ENCODE data around the gene RPL4.
"Not testable (repeated sequence)": the region's sequence is repeated elsewhere in the genome, so short reads cannot be mapped to it uniquely, and the experiment has no call there.

RPL4 gene

GRCh38 chr15:66504563-66505429, at the start of gene RPL4, which contains the start of gene ZWILCH:
Gene RPL4 (minus strand): TSS chr15:66504855. CDS start chr15:66504790, 65 bp downstream.
Gene ZWILCH (plus strand): TSS chr15:66505326. CDS start chr15:66505339, 13 bp downstream.
- DNase-seq: peak; percentile 75 to 82

DNA sequence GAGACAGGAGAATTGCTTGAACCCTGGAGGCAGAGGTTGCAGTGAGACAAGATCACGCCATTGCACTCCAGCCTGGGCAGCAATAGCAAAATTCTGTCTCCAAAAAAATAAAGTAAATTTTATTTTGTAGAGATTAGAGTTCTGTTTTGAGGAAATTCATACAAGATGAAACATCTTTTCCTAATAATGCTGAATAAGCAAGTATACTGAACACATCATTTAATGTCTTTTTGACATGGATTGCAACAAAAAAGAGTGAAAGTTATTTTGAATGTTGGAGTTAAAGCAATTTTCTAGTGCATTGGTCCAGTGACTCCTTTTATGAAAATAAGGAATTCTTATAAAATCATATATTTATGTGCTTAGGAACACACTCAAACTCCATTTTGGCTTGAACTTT, 40.6 kb upstream of the RPL4 start:
- DNase-seq: no peak

- DNase-seq: no peak
Measured at GRCh38 chr15:66542896-66543295, 38.2 kb upstream of the RPL4 start.

- DNase-seq: no peak
Measured at GRCh38 chr15:66535056-66535455, 30.4 kb upstream of the RPL4 start.

DNA sequence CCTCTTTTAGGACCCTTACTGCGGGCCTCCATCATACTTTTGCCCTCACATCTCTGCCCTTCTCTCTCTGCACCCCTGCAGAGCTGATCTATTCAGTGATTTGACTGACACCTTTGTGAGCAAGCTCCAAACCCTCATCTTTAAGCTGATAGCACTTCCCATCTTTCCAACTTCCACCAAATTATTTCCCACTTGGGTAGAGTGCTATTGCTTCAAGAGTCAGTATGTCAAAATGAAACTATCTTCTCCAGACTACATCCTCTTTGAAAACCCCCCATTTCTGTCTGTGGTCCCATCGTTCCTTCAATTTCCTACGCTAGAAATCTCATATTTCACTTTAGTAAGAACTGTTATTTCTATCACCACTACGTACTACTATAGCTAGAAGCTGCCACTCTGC, 20.2 kb upstream of the RPL4 start:
- DNase-seq: no peak

GRCh38 chr15:66523926-66524325, 19.3 kb upstream of the RPL4 start:
- DNase-seq: no peak

GRCh38 chr15:66515901-66516322, 11.3 kb upstream of the RPL4 start:
- DNase-seq: no peak

DNA sequence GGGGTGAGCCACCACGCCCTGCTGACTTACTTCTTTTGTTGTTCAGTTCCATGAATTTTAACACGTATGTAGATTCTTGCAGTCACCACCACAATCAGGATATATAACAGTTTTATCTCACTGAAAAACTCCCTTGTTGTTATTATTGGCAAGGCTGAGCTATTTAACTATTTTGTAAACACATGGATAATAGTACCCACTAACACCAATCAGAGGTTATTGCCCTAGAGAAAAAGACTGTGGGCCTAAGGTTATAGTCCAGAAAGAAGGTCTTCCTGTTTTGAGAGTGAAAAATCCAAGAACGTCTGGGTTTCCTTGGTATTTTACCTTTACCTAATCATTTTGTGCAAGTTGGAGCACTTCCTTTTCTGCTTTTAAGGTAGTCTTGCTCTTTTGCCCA, 9.9 kb upstream of the RPL4 start:
- no peak for DNase-seq

- no peak for DNase-seq
Measured at GRCh38 chr15:66508293-66508883, 3.7 kb upstream of the RPL4 start.

- no peak for DNase-seq
Measured at GRCh38 chr15:66505818-66506217, 1.2 kb upstream of the RPL4 start.

- peak; percentile 62 to 68 for DNase-seq
Measured at GRCh38 chr15:66505430-66505811, 766 bp upstream of the RPL4 start.

DNA sequence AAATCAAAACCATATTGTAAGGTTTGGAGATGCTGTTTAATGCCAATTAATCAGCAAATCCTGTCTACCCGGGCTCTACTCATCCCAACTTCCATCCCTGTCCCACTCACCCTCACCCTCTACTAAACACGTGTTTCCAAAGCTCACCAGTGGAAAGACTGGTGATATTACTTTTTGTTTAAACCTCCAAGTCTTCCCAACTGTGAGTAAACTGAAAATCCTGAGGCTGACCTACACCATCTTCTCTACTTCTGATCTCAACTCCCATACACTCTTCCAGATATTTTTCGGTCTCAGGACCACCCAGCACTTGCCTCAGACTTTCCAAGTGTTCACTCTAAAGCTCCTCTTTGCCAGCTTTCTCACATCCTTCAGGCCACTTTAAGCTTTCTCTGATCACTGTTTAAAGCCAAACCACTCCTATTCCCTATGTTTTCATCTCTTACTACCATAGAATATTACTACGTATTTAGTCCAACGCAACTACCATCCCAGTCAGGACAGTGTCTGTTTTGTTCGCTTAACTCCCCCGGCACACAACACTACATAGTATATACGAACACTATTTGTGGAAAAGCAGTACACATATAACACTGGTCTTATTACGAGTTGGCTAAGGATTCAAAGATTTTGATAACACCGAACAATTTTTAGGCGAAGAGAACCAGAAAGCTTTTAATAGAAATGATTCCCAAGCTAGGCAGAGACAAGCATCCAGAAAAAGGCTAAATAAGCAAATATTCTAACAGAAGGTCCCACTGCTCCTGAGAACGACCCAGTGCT, 684 bp downstream of the RPL4 start:
- DNase-seq: no peak

DNA sequence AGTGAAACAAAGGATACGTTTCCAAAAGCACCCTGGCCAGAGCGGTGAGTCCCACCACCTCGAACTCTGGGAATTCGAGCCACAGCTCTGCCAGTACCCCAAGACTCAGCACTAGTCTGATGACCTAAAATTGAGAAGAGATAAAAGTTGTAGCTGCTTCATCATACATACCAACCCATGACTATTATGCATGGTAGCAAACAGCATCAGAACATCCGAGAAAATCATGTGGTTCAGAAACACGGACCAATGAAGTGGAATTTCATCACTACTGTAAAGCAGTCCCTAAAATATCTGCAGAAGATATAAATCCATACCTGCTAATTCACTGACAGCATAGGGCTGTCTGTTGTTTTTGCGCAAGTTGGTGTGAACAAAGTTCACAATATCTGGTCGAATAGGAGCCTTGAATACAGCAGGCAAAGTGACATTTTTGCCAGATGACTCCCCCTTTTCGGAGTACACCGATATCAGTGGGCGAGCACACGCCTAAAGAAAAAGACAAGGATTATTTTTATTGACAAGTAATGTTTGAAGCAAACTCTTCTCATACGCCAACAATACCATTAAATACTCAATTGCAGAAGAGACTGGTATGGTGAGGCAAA, 1.5 kb downstream of the RPL4 start:
- DNase-seq: not testable (repeated sequence)

- no peak for DNase-seq
Measured at GRCh38 chr15:66502491-66502890, 2.2 kb downstream of the RPL4 start.

DNA sequence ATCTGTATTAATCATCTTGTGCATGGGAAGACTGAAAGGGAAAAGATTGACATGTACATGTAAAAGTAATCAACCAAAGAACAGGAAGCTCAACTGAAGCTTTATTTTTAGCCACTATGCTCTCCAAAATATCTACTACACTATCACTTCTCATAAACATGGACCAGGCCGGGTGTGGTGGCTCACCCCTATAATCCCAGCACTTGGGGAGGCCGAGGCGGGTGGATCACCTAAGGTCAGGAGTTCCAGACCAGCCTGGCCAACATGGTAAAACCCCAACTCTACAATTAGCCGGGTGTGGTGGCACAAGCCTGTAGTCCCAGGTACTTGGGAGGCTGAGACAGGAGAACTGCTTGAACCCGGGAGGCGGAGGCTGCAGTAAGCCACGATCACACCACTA, 4.3 kb downstream of the RPL4 start:
- not testable (repeated sequence) for DNase-seq

DNA sequence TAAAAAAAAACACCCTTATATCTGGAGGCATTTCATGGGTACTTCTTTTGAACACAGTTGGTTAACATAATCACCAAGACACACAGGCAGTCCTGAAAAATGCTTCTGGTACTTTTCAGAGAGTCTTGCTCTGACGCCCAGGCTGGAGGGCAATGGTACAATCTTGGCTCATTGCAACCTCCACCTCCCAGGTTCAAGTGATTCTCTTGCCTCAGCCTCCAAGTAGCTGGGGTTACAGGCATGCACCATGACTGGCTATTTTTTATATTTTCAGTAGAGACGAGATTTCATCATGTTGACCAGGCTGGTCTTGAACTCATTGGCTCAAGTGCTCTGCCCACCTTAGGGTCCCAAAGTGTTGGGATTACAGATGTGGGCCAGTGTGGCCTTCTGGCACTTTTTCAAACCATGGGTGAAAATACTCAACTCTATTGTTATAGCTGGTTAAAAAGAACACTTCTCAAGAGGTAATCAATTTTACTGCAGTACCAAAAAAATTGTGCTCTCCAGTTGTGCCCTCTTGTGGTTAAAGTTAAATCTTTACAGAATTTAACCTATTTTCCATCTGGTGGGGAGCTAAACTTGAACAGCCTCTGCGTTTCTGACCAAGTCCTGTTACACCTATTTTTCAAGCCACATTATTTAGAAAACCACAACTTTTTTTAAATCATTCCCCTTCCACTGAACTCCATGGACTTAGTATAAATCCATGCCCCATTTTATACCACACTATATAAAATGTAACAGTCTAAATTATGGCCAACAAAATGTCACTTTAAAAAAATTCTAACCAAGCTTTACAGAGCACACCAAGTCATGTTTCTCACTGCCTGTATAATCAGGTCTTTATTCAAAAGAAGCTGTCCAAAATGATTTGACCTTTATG, 5.9 kb downstream of the RPL4 start:
- DNase-seq: no peak

GRCh38 chr15:66497502-66498455, 6.9 kb downstream of the RPL4 start, which contains the start of gene SNAPC5:
Gene SNAPC5 (minus strand): TSS chr15:66497762. CDS start chr15:66497731, 31 bp downstream.
- DNase-seq: peak; percentile 93 to 97

DNA sequence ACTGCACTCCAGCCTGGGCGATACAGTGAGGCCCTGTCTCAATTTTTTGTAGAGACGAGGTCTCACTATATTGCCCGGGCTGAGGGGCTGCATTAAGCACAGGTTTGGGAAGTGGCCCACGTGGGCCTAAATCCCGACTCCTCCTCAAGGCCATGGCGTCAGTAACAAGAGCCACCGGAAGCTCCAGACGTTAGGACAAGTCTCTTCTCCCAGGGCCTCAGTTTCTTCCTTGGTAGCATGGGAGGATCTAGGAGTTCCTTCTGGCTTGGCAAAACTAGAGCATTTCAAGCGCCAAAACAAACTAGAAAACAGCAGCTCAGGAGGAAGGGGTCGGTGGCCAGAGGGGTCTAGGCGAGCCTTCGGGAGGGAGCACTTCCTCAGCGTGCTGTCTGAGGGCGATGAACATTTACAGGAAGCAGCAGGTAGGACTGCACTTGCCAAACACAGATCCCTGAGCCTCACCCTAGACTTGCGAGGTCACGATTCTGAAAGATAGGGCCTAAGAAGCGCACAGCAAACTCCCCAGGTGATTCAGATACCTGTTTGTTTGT, 7.6 kb downstream of the RPL4 start:
- peak in 1 of 2 experiments; percentile 43 for DNase-seq

DNA sequence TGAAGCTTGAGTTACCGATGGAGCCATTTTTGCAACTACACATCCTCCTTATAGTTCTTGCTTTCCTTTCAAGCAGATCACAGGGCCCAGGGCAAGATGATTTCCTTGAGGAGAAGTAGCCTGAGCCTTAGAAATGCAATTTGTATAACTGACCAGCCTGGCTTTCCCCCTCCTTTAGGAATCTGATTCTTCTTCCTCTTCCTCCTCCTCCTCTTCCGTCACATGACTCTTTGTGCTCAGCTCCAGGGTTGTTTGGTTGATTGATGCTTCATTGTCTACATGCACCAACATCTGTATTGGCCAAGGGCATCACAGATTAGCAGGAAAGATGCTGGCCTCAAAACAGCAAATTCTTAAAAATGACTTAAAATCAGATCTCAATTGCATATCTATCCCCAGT, 10.4 kb downstream of the RPL4 start:
- no peak for DNase-seq

- no peak for DNase-seq
Measured at GRCh38 chr15:66491846-66492245, 12.8 kb downstream of the RPL4 start.
